Activated CD4-positive, alpha-beta T cell treated with anti-CD3 and anti-CD28 coated beads, Interleukin-2, Interleukin-4, amounts not matched to agents 100 ng/mL and 50 ng/mL, durations not matched to agents 16 hours and 8 hours (primary cell): ENCODE results near the gene THY1.
"Not testable (repeated sequence)": the region's sequence is repeated elsewhere in the genome, so short reads cannot be mapped to it uniquely, and the experiment has no call there.

ENCODE experiments used
- DNase-seq: peaks from one replicate; pipeline ENCODE4 v3.0.0-alpha.2; 2020; ENCODE audit warnings: low spot score

Gene THY1

DNA sequence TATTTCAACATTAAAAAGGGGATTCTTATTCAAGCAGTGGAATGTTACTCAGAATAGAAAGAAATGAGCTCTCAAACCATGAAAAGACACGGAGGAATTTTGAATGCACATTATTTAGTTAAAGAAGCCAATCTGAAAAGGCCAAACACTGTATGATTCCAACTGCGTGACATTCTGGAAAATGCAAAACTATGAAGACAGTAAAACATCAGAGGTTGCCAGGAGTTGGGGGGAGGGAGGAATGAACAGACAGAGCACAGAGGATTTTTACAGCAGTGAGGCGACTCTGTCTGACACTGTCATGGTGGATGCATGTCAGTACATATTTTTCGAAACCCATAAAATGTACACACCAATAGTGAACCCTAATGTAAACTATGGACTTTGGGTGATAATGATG lies 22.9 kb upstream of the THY1 start:
- no peak for DNase-seq

- DNase-seq: no peak
These were observed 22.4 kb upstream of the THY1 start for GRCh38 chr11:119445379-119445778.

DNA sequence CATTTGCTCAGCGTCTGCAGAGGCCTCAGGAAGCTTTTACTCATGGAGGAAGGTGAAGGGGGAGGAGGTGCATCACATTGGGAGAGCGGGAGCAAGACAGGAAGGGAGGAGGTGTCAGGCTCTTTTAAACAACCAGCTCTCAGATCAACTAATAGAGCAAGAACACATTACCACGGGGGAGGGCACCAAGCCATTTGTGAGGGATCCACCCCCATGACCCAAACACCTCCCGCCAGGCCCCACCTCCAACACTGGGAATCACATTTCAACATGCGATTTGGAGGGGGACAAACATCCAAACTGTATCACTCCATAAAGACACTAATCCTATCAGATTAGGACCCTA lies 18.9 kb upstream of the THY1 start:
- DNase-seq: no peak

DNA sequence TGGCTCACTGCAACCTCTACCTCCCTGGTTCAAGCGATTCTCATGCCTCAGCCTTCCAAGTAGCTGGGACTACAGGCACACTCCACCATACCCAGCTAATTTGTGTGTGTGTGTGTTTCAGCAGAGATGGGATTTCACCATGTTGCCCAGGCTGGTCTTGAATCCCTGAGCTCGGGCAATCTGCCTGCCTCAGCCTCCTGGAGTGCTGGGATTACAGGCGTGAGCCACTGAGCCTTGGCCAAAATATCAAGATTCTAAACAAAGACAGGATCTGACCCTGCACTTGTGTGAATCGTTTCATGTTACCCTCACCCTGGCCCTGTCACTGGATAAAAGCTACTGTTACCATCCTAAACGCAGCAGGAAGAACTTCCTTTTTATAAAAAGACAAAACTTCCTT lies 15.6 kb upstream of the THY1 start:
- DNase-seq: no peak

GRCh38 chr11:119437521-119437920 lies 14.5 kb upstream of the THY1 start:
- not testable (repeated sequence) for DNase-seq

- no peak for DNase-seq
These were observed 13.7 kb upstream of the THY1 start for GRCh38 chr11:119436711-119437110.

DNA sequence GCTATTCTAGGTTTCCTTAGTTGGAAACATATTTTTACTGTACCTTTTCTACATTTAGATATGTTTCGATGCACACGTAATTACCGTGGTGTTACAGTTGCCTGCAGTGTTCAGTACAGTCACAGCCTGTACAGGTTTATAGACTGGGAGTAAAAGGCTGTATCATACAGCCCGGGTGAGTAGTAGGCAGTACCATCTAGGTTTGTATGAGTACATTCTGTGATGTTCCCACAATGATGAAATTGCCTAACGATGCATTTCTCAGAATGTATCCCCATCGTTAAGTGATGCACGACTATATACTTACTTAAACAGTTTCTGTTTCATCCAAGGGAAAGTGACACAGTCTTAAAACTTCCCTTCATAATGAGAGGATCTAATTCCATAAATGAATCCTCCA lies 13.1 kb upstream of the THY1 start:
- DNase-seq: no peak

DNA sequence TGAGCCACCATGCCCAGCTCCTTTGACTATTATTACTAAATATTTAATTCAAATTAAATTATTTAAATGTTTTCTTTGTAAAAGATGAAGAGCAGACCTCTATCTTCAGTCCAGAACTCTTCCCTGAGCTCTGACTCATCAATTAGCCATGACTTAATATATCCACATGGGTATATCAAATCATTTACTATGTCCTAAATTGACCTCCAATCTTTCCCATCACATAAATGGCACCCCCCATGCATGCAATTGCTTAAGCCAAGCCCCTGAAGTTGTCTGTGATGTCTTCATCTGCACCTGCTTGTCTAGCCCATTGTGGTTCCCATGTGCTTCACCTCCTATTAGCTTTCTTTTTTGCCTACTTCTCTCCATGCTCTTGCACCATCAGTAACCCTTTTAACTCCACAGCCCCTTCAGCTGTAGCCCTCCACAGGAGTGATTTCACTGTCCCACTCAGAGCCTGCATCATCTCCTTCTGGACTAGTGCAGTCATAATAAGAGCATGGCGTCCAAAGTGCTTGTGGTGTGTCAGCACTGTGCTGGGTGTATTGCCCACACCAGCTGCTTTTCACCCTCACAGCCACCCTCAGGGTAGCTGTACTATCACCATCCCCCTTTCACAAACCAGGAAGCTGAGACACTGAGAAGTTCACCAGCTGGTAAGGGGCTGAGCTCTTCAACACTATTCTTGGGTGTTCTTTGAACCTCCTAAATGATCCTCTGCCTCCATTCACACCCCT lies 11.8 kb upstream of the THY1 start:
- no peak for DNase-seq

GRCh38 chr11:119433358-119433725 lies 10.4 kb upstream of the THY1 start:
- DNase-seq: no peak

- DNase-seq: no peak
These were observed 9.7 kb upstream of the THY1 start for GRCh38 chr11:119432484-119433357.

DNA sequence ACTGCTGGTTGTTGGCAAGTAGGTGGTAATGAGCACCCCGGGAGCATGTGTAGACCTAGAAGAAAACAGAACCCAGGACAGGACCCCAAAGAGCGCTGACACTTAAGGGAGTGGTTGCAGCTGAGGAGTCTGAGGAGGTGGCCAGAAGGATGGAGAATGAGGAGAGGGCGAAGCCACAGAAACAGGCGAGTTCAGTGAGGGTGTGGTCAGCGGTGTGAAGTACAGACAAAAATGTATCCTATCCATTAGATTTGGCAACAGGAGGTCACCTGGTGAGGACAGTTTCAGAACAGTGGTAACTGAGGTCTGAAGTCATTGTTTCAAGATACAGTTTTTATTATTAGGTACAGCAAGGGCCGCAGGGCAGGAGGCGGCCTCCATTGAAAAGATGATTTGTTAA lies 8.6 kb upstream of the THY1 start:
- DNase-seq: no peak

DNA sequence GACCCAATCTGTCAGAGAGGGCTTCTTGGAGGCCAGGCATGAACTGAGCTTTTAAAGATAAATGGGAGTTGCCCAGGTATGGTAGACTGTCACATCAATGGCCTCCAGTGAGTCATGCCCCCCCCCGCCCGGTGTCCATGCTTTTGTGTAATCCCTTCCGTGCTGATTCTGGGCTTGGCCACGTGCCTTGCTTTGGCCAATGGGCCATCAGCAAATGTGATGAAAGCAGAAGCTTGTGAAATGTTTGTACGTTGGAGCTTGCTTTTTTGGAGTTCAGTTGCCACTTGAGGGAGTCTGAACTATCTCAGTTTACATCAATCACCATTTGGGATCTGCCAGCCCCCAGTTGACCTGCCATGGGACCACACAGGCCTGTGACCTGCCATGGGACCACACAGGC lies 4.3 kb upstream of the THY1 start:
- no peak for DNase-seq

GRCh38 chr11:119426142-119426541 lies 3.2 kb upstream of the THY1 start:
- no peak for DNase-seq

- DNase-seq: no peak
These were observed 1.8 kb upstream of the THY1 start for GRCh38 chr11:119424775-119425174.

DNA sequence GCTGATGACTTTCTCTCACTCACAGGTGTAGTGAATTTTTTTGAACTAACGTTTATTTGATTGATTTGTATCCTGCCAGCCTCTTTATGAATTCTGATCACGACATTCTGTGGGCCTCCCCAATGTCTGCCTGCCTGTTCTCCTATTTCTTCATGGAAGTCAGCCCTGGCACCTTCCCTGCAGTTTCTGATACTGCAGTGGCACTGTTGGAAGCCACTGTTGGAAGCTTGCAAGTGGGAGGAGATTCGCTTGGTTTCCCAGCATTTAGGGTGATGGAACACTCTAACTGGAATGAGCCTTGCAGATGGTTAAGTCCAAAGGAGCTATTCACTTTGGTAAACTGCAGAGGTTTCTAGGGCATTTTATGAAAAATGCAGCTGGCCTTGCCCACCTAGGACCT lies 1.3 kb upstream of the THY1 start:
- no peak for DNase-seq

- no peak for DNase-seq
These were observed 710 bp upstream of the THY1 start for GRCh38 chr11:119423509-119424254.

GRCh38 chr11:119421941-119422808 lies 797 bp downstream of the THY1 start:
- DNase-seq: no peak

- DNase-seq: no peak
These were observed 1.6 kb downstream of the THY1 start for GRCh38 chr11:119421351-119421750.

DNA sequence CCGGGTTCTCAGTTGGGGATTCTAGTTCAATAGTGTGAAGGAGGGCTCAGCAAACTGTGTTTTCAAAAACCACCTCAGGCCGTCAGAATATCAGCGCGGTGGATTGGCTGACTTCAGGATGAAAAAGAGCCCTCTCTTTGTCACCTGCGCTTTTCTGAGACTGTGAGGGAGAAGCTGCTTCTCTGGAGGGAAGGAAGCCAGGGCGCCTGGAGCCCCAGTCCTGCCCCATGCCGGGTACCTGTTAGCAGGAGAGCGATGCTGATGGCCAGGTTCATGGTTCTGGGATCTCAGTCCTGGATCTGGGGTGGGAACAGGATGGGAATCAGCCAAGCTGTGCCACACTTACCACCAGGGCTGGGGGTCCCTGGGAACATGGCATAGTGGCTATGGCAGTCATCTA lies 2.3 kb downstream of the THY1 start:
- DNase-seq: no peak

- no peak for DNase-seq
These were observed 3.0 kb downstream of the THY1 start for GRCh38 chr11:119419834-119420492.

DNA sequence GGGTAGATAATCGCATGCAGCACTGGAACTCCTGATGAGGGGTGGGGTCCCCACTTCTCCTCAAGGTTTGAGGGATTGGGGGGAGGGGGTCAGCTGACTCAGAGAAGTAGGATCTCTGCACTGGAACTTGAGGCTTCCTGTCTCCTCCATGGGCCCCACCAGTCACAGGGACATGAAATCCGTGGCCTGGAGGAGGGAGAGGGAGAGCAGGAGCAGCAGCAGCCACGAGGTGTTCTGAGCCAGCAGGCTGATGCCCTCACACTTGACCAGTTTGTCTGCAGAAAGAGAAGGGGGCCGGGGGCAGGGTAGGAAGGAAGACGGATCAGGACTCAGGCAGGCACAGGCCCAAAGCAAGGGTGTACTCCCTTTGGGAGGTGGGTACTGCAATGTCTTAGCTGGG lies 3.7 kb downstream of the THY1 start:
- no peak for DNase-seq
